Heart left ventricle (tissue), 16 donors: Measurements from ENCODE around the gene NECTIN4. TPM values are rescaled to one million over a fixed set of nuclear protein-coding genes. Genes with fewer than 3 reads are reported as not detected.
A peak's percentile ranks its signal among the peaks of the same experiment; 100 is the strongest.
"Not testable (repeated sequence)": the region's sequence is repeated elsewhere in the genome, so short reads cannot be mapped to it uniquely, and the experiment has no call there.

Experiments used
- ATAC-seq, 4 donors: fragments of 200-7000 bp; cut with Tn5 transposase; one replicate each; pipeline ENCODE4 v1.9.1; 2020 to 2022; ENCODE audit warnings: moderate library complexity in 4 of 4, mild to moderate bottlenecking in 3 of 4, moderate number of reproducible peaks in 1 of 4
- DNase-seq, 5 donors: peaks; one replicate each; pipeline ENCODE4 v3.0.0-alpha.2; 2020
- H3K27ac ChIP-seq, 12 donors: fragments of 200-600 bp; sonication (generic) in 4 of 12; one replicate each; pipeline versions ENCODE4 v1.5.0 to v1.8.0; 2016 to 2022; ENCODE audit warnings: mild to moderate bottlenecking in 2 of 12
- H3K27me3 ChIP-seq, 9 donors: fragments of 200-600 bp; sonication (generic) in 2 of 9; one replicate each; pipeline versions ENCODE4 v1.5.1 to v1.8.0; 2016 to 2022; ENCODE audit warnings: mild to moderate bottlenecking in 3 of 9
- H3K36me3 ChIP-seq, 9 donors: fragments of 200-600 bp; sonication (generic) in 2 of 9; one replicate each; pipeline versions ENCODE4 v1.5.0 to v1.8.0; 2018 to 2022; ENCODE audit warnings: mild to moderate bottlenecking in 2 of 9
- H3K4me1 ChIP-seq, 12 donors: fragments of 200-600 bp; sonication (generic) in 4 of 12; one replicate each; pipeline versions ENCODE4 v1.5.0 to v1.8.0; 2016 to 2022; ENCODE audit warnings: mild to moderate bottlenecking in 3 of 12
- H3K4me3 ChIP-seq, 12 donors: fragments of 200-600 bp; sonication (generic) in 4 of 12; one replicate each; pipeline versions ENCODE4 v1.5.0 to v1.8.0; 2017 to 2022; ENCODE audit warnings: mild to moderate bottlenecking in 9 of 12, moderate library complexity in 4 of 12
- H3K9me3 ChIP-seq, 12 donors: fragments of 200-600 bp; sonication (generic) in 4 of 12; one replicate each; pipeline versions ENCODE4 v1.5.0 to v1.8.0; 2016 to 2022; ENCODE audit warnings: mild to moderate bottlenecking in 1 of 12
- CTCF ChIP-seq, 12 donors: fragments of 200-600 bp; sonication (generic) in 4 of 12; IDR thresholded peaks; one replicate each; pipeline versions ENCODE4 v1.5.0 to v1.8.0; 2018 to 2022; ENCODE audit warnings: antibody characterized with exemption in 12 of 12, mild to moderate bottlenecking in 5 of 12
- POLR2A ChIP-seq, 2 donors: fragments of 450-650 bp; IDR thresholded peaks; one replicate each; pipeline ENCODE4 v1.6.1; 2017; ENCODE audit warnings: antibody characterized with exemption in 2 of 2, mild to moderate bottlenecking in 2 of 2, moderate library complexity in 2 of 2
- WGBS, 4 donors: extraction: QIAGEN DNeasy Blood & Tissue Kit in 2 of 4; methylation state at CpG; one replicate each; pipeline versions ENCODE4 v1.1.5 to v1.1.7; 2013 to 2018; 5-methylcytosine and 5-hydroxymethylcytosine counted together
- intact Hi-C, 10 donors: fragments of 100-400 bp; cut with DNase I; formaldehyde crosslinking; loops; one replicate each; pipeline versions ENCODE4 v1.11.1 to v1.14.2; 2022
- polyA plus RNA-seq, 2 donors: library from polyadenylated mRNA; stranded (reverse); fragments of 200-250 nt; gene quantifications; one replicate each; pipeline ENCODE4 v1.2.3, GENCODE V29; 2013
- total RNA-seq, 9 donors: library from RNA; depleted of rRNA in 2 of 9; stranded (reverse); fragments of >200 nt in 2 of 9; fragmentation: NEBNext Ultra II Directional in 3 of 9; extraction: Animal tissue kit (Norgen Biotek cat#: 25700) in 3 of 9; gene quantifications; one replicate each; pipeline versions ENCODE4 v1.1.0 to v1.2.4, GENCODE V29; 2016 to 2023
- donor health status: ischemic (EF 13 %, LVEDD 7.1; RV severe dilation, severe dysfunction).
- donor health status: healthy with polysubstance abuse.
- donor health status: DM: no; HTN: yes; CAD: no.
- donor health status: DM: no; HTN: no; CAD: no.
- donor health status: ischemic (EF 25% LVEDD 6.9; RV normal size, moderate dysfunction).
- donor health status: ischemic (EF 25% LVEDD 5.7; RV mildly dilated, moderate dysfunction).
- donor health status: healthy.
- donor health status: DM: yes; HTN: yes; CAD: no.
- donor health status: ischemic (EF 35%, LVEDD 5.7; RV mildly dilated, moderate dysfunction).
- donor health status: nonischemic (EF 11% LVEDD 7.7; RV severe dilation, severe dysfunction).
- donor health status: DM: yes; HTN: yes; CAD: no.
- donor health status: PGD.
- donor health status: ischemic (EF 29% LVEDD 5.4; RV normal size, mild dysfunction).
- donor health status: nonischemic (EF 23%, LVEDD 6.1; RV moderate dilation, normal function).

NECTIN4 gene
- total and polyA plus RNA-seq, 11 donors = 0.03 to 0.53 (median 0.07) TPM; not detected in 8

- ATAC-seq (no peak), DNase-seq (no peak)
- H3K4me3 ChIP-seq = no peak overlapping the region
- H3K9me3 ChIP-seq = no peaks in the 10 kb centered on the region
- intact Hi-C loops = no loop called here
- 87 to 95% (median 92%) methylated on average over 3 of the region's 3 CpGs for WGBS, 4 donors
- peak overlapping the region in 1 of 12 donors; percentile 96 for H3K27ac ChIP-seq
- TF ChIP-seq POLR2A (IDR thresholded peaks at IDR 0.05) (no peak), CTCF (IDR thresholded peaks at IDR 0.05) (no peak)
- peaks cover 0 to 69% (median 62%) of the 10 kb centered on the region in 9 donors for H3K36me3 ChIP-seq
- peaks cover 5 to 55% (median 27%) of the 10 kb centered on the region in 12 donors for H3K4me1 ChIP-seq
- no peaks in the 10 kb centered on the region for H3K27me3 ChIP-seq
These were observed 31.8 kb upstream of the NECTIN4 start for GRCh38 chr1:161121042-161121650.

DNA sequence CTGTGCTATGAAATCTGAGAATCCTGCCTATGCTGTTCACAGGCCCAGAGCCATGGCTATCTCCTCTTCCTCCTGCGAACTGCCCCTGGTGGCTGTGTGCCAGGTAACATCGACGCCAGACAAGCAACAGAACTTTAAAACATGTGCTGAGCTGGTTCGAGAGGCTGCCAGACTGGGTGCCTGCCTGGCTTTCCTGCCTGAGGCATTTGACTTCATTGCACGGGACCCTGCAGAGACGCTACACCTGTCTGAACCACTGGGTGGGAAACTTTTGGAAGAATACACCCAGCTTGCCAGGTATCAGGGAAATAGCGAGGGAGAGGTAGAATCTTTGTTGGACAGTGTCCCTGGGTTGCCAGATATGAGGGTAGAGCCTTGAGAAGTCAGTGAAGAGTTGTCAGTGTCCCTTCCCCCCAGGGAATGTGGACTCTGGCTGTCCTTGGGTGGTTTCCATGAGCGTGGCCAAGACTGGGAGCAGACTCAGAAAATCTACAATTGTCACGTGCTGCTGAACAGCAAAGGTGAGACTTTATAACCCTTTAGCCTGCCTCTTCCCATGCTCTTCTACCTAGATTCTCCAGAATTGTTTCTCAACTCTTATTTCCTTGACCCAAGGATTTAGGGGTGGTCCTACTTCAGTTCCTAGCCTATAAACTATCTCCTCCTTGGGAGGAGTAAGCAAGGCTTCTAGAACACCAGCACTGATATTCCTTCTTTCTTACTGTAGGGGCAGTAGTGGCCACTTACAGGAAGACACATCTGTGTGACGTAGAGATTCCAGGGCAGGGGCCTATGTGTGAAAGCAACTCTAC lies 29.9 kb upstream of the NECTIN4 start:
- ATAC-seq (peak in 3 of 4 donors; percentile 21 to 35 (median 33)), DNase-seq (peak; percentile 60 to 77 (median 69))
- WGBS, 4 donors = 28 to 41% (median 32%) methylated on average over 10 of the region's 10 CpGs
- intact Hi-C loops = loop anchor here in 2 of 10 donors (2.0 kb wide), 1 partner anchor 14 kb away; the partner anchor contains the start of gene DEDD (in 2 of the 2)
- H3K27ac ChIP-seq = peak overlapping the region in 11 of 12 donors; percentile 77 to 97 (median 92)
- H3K4me1 ChIP-seq = peaks cover 5 to 73% (median 38%) of the 10 kb centered on the region in 12 donors
- peaks cover 0 to 61% (median 46%) of the 10 kb centered on the region in 9 donors for H3K36me3 ChIP-seq
- H3K27me3 ChIP-seq = no peaks in the 10 kb centered on the region
- H3K9me3 ChIP-seq = no peaks in the 10 kb centered on the region
- peak overlapping the region in 10 of 12 donors; percentile 85 to 100 (median 96) for H3K4me3 ChIP-seq
- TF ChIP-seq CTCF (IDR thresholded peaks at IDR 0.05) = peak in 8 of 12 donors; percentile 8 to 40 (median 28)
- TF ChIP-seq POLR2A (IDR thresholded peaks at IDR 0.05) = no peak

DNA sequence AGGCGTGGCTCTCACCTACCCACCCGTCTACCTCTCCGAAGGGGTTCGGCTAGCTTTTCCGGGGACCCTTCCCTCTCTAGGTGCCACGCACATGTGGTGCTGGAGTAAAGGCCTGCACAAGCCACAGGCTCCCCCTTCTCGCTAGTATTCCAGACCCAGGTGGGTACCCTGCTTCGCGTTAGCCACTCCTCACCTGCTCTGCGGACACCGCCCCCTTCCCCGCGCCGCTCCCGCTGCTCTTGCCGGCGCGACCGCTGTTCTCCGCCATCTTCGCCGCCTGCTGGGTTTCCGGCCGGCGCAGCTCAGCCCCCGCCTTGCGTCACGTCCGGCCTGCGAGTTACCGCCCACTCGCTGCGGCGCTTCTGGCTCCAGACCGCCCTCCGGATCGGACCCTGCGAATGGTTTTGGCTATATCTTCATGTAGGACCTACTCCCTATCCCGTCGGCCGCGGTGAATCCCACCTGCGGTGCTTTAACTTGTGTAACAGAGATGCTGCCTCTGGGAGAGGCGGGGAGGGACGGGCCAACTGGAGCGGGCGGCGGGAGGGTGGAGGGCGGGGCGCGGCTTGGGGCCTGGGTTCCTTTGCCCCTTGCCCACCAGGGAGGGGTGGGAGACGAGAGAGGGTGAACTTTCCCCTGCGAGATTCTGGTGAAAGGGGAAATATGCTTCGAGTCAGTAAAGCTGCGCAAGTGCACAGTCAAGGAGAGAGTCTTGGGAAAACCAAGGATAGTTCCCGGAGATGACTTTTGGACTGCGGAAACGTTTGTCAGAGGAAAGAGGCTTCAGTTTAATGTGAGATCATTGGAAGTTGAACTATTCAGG lies 28.6 kb upstream of the NECTIN4 start, which contains the start of the genes NIT1 and PFDN2:
NIT1 (plus strand) TSS at position 347 of the 823 bp plus-strand sequence; CDS start at position 419, 72 bp downstream.
PFDN2 (minus strand) TSS at position 279 of the 823 bp plus-strand sequence; CDS start at position 268, 11 bp downstream.
- peaks cover 0 to 54% (median 33%) of the 10 kb centered on the region in 9 donors for H3K36me3 ChIP-seq
- ATAC-seq (peak; percentile 86 to 94 (median 90)), DNase-seq (peak; percentile 90 to 92 (median 90))
- H3K27ac ChIP-seq = peak within 1 kb of the TSS; percentile 77 to 97 (median 92)
- H3K9me3 ChIP-seq = no peaks in the 10 kb centered on the region
- peak within 1 kb of the TSS; percentile 73 to 100 (median 94) for H3K4me3 ChIP-seq
- TF ChIP-seq POLR2A (IDR thresholded peaks at IDR 0.05) (peak; percentile 16 to 78), CTCF (IDR thresholded peaks at IDR 0.05) (peak in 3 of 12 donors; percentile 12 to 19 (median 13))
- 0 to 2% (median 0%) methylated on average over 47 to 58 of the region's 58 CpGs for WGBS, 4 donors
- no peaks in the 10 kb centered on the region for H3K27me3 ChIP-seq
- H3K4me1 ChIP-seq = peaks cover 5 to 84% (median 45%) of the 10 kb centered on the region in 12 donors
- intact Hi-C loops = loop anchor here in 5 of 10 donors (1.0 to 2.0 kb wide), 3 partner anchors 14 to 73 kb away; partner anchors contain the start of genes DEDD (in 4 of the 5) and USF1 (in 1 of the 5)

GRCh38 chr1:161115961-161116360 lies 26.6 kb upstream of the NECTIN4 start:
- DNase-seq, intact Hi-C loops, H3K27me3 ChIP-seq, ATAC-seq, H3K9me3 ChIP-seq, H3K27ac ChIP-seq: not testable (repeated sequence)
- 89 to 91% (median 90%) methylated on average over 6 of the region's 6 CpGs for WGBS, 4 donors
- H3K4me1 ChIP-seq = peaks cover 5 to 87% (median 51%) of the 10 kb centered on the region in 12 donors
- peak overlapping the region in 1 of 12 donors; percentile 91 for H3K4me3 ChIP-seq
- H3K36me3 ChIP-seq = peaks cover 0 to 36% (median 13%) of the 10 kb centered on the region in 9 donors
